ENCODE data around the gene SH2D2A.

Gene SH2D2A

DNA sequence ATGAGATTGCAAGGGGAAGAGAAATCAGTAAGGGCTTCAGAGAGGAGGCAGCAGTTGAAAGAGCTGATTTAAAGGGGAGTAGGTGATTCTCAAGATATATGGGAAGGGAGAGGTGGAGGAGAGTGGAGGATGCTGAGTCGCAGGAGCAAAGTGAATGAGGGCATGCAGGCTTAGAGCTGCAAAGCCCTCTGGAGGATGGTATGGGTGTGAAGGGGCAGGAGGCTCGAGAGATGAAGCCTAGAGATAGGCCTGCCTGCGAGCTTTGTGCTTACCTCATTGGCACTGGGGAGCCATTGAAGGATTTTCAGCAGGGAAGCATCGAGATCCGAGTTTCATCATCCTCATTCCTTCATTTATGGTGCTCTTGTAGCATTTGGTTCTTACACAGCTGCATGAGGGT lies 15.8 kb upstream of the SH2D2A start:
- peak in 1 of 10 donors; percentile 22 for DNase-seq
- intact Hi-C loops (cut with DNase I) = loop anchor here (10.0 kb wide), 1 partner anchor 62 kb away; the partner anchor contains the start of gene PEAR1

DNA sequence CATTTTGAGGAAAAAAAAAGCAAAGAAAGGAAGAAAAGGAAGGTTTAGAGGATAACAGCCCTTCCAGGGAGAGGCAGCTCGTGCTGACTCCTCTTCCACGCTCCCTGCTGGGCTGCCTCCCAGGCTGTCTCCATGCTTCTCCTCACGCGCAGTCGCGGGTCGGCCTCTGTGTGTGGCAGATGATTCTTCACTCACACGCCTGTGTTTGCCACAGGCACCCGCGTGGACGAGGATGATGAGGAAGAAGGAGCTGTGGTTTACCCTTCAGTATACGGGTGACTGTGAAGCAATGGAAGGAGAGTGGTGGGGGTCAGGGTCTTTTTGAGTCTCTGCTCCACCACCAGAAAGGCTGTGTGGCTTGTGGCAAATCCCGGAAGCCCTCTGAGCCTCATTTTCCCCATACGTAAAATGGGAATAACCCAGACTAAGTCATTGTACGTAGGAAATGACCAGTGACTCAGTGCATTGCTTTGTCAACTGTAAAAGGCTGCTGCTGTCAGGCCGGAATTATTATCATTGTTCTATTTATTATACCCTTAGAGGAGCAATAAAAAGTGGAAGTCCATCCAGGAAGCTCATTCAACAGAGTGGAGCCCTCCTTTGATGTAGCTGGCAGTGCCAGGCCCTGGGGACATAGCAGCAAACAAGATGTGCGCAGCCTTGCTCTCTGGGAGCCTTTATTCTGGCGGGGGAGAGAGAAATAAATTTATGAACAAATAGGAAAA lies 11.9 kb upstream of the SH2D2A start:
- intact Hi-C loops (cut with DNase I) = no loop called here
- peak in 2 of 10 donors; percentile 60 to 79 for DNase-seq

DNA sequence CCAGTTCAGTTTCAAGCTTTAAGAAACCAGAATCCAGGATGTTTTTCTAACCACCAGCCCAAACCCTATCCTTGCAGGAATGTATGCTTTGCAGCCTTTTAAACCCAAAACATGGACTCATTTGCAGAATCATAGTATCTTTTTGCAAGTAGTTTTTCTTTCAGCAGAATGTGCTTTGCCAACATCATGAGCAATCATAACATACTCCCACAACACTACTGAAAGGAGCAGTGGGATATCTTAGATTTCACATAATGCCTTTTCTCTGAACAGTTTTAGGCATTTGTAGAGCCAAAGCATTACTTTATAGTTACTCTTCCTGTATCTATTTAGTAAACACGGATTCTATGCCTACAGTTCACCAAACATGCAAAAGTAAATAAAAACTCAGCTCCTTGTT lies 10.0 kb upstream of the SH2D2A start:
- intact Hi-C loops (cut with DNase I) = no loop called here
- DNase-seq = no peak

DNA sequence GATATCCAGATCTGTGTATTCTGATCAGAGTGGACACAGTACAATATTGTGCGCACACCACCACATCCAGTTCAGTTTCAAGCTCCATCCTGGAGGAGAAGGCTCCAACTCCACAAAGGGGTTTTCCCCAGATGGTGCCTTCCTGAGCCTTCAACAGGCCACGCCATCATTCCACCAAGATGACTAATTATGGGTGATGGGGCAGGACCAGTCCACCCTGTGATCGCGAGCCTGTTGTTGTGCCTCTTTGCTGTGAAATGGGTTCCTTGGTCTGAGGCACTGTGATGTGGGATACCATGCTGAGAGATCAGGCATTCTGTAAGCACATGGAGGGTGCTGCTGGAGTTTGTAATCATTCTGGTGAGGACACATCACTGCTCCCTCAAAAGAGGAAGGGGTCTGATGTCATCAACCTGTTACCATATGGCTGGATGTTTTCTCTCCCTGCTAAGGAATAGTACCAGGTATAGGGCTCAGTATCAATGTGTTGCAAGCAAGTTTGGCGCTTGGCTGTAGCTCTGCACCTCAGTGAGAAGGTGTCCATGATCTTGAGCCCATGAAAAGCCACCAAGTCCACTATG lies 6.7 kb upstream of the SH2D2A start:
- DNase-seq = peak in 2 of 10 donors; percentile 6 to 11
- intact Hi-C loops (cut with DNase I) = no loop called here

DNA sequence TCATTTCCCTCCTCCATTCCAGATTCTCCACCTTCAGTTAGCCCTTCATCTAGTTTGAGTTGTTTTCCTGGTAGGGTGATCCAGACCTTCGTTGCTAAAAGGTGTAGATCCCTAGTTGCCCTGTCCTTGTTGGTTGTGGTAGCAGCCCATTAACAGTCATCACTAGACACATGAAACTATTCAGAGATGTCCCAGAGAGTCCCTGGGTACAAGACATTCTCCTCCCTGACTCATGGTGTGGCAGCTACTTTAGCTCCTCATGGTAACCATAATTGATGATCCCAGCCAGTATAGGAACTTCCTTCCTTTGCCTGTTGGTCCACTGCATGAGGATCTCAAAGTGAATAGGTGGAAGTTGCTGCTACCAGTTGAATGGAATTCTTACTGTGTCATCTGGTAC lies 6.0 kb upstream of the SH2D2A start:
- no peak for DNase-seq
- intact Hi-C loops (cut with DNase I) = no loop called here

DNA sequence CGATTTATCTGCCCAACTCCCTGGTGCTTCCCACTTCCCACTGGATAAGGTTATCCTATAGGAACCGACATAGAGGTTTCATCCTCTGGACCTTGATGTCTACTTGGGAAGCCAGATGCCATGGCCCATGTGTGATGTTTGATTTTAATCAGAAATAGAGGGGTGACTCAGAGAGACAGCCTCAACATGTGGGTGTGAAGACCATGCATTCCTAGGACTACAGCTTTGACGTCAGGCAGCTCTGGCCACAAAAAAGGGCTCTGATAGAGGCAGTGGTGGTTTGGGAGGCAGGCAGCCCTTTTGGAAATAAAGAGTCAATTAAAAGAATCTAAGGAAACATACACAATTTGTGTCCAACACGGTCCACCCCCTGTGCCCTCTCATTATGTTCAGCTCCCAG lies 5.2 kb upstream of the SH2D2A start:
- peak in 2 of 10 donors; percentile 5 to 9 for DNase-seq
- intact Hi-C loops (cut with DNase I) = no loop called here

DNA sequence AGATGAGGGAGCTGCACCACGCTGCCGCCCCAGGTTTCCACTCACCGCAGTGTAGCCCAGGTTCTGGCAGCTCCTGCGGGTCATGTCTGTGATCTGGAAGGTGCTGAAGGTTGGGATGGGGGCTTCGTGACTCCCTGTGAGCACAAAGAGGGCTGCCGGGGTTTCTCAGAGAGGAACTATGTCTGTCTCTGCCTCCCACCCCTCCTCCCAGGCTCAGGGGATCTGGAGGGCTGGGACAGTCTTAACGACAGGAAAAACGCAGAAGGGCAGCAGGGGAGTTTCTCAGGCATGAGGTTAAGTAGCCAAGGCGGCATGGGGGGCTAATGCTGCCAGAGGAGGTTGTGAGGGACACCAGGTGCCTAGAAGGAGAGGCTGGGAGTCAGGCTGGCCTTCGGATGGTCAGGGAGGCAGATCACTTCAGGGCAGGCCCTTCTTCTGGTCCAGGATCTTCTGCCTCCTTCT lies 656 bp downstream of the SH2D2A start:
- intact Hi-C loops (cut with DNase I) = no loop called here
- peak in 2 of 10 donors; percentile 48 to 49 for DNase-seq

DNA sequence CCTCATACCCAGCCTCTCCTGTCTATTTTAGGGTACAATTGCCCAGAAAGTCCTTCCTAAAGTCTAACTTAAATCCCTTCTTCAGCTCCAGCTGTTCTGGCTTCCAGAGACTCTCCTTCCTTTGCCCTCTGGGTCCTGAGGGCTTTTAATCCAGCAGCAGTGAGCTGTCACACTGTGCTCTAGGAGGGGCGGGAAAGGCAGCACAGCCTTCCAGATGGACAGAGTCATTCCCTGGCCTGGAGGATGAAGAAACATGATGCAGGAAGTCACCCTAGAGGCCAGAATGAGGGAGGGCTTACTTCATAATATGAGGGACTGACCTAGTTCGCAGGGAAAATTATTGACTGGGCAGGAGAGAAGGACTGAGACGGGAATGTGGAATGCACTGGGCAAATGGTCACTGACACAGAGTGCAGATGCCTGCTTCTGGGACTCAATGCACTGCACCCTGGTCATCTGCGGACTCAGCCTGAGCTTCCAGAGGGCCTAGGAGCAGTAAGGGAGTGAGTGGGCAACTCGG lies 1.3 kb downstream of the SH2D2A start:
- peak in 2 of 10 donors; percentile 10 to 57 for DNase-seq
- intact Hi-C loops (cut with DNase I) = no loop called here

DNA sequence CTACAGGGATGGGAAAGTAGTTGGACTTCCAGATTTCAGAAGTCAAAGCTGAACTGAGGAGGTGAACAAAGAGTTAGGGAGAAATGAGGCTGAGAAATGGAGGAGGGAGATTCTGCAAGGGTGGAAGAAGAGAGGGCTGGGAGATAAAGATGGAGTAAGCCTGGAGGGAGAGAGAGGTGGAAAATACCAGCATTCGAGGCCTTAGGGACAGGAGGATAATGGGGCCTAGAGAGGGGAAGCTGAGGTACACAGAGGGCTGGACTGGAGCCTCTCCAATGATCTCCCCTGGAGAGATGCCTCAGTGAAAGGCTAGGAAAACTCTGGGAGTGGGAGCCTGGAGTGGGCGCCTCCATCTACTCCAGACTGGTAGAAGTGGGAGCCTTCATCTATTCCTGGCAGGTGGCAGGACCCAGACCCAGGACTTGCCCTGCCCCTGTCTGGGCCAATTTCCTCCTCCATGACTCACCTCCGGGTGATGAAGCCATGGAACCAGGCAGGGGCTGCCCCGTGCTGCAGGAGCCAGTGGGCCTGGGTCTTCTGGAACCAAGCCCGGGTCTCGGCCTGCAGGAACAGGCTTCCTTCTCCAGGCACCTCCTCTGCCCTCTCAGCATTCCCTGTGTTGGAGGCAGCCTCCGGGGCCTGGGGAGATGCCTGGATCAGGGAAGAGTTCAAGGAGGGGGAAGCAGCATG lies 1.9 kb downstream of the SH2D2A start:
- DNase-seq = peak in 2 of 10 donors; percentile 45 to 66
- intact Hi-C loops (cut with DNase I) = no loop called here

DNA sequence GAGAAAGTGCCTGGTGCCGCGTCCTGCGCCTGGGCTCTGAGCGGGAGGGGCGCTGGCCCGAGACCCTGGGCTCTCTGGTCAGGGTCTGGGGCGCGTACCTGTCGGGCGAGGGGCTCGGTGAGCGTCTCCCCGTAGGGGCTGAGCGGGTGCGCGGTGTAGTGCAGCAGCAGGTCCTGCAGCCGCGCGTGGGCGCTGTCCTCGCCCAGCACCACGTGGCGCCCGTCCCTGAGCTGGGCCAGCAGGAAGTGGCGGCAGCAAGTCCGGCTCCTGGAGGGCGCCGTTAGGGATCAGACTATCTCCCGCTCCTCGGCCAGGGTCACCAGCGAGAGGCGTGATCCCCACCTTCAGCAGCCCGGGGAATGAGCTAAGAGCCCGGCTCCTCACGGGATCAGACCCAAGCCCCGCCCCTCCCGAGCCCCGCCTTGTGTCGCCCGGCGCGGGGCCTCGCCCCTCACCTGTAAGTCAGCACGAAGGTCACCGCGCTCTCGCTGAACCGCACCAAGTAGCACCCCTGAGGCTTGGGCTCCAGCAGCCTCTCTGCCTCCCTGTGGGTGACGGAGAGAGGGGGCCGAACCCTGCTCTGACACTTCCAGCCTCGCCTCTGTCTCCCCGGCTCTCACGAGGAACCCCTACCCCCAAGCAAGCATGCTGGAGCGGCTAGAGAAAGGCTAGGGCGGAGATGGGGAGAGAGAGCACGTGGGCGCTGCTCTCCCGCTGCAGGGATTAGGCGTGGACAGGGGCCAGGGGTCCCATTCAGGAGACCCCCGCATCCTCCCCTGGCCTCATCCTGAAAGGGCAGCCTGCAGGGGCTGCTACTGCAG lies 2.7 kb downstream of the SH2D2A start:
- intact Hi-C loops (cut with DNase I) = no loop called here
- DNase-seq = peak in 9 of 10 donors; percentile 46 to 95 (median 62)

DNA sequence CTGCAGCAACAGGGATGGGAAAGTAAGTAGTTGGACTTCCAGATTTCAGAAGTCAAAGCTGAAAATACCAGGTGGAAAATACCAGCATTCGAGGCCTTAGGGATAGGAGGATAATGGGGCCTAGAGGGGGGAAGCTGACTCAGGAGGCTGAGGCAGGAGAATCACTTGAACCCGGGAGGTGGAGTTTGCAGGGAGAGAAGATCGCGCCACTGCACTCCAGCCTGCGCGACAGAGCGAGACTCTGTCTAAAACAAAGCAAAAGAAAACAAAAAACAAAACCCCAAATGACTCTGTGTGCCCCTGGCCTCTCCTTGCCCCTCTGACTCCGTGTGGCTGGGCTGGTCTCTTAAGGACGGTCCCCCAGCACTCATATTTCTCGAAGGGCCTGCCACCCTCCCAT lies 3.4 kb downstream of the SH2D2A start:
- no peak for DNase-seq
- intact Hi-C loops (cut with DNase I) = no loop called here

DNA sequence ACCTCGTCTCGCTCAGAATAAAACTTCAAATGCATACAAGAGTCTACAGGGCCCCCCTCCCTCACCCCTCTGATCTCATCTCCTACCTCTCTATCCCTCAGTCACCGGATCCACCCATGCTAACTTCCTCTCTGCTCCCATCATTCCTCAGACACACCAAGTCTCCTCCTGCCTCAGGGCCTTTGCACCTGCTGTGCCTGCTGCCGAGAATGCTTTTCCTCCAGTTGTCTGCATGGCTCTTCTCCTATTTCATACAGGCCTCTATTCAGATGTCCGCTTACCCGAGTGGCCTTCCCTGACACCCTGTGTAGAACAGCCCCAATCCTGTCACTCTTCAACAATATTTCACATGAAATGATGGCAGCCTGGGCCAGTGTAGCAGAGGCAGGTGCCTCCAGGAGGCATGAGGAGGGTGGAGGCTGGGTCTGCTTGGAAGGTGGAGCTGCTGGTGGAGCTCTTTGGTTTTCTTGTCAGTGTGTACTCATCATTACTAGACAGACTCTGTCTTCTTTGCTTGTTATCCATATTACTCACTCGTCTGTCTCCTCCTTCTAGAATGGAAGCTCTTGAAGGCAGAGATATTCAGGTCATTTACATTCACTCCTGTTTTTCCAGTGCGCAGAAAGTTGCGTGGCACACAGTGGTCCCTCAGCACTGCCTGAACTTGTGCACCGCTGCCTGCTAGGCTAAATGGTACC lies 4.2 kb downstream of the SH2D2A start:
- intact Hi-C loops (cut with DNase I) = no loop called here
- peak in 1 of 10 donors; percentile 40 for DNase-seq

DNA sequence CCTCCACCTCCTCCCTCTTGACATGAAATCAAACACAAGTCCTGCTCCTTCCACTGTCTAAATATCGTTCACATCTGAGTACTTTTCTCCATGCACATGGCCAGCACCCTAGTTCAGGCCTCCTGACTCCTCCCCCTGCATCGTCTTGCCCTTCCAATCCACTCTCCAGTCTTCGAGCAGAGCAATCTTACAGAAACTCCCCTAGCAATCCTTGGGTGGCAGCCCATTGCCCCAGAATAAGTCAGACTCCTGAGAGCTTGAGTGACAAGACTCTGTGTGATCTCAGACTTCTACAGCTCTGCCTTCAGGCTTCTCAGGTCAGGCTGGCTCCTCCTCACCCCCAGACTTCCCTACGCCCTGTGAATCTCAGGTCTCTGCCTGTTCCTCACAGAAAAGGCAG lies 5.5 kb downstream of the SH2D2A start:
- intact Hi-C loops (cut with DNase I) = no loop called here
- DNase-seq = peak in 1 of 10 donors; percentile 25

DNA sequence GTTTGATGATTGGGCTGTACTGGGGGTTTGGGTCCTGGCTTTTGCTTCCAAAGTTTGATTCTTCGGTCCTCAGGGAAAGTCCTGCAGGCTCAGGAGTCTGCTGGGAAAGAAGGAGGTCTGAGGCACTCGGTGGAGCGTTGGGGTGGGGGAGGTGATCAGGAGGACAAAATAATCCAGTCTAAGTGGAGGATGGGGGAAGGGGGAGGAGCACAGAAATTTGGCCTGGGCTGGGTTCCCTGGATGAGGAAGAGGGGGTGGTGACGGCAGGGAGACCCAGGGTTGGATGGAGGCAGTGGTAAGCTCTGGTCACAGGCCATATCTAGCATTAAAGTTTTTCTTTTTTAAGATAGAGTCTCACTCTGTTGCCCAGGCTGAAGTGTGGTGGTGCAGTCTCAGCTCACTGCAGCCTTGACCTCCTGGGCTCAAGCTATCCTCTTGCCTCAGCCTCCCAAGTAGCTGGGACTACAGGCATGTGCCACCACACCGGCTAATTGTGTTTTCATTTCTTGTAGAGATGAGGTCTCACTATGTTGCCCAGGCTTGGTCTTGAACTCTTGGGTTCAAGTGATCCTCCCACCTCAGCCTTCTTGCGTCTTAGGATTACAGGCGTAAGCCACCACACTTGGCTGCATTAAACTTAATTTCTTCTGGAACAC lies 6.8 kb downstream of the SH2D2A start:
- intact Hi-C loops (cut with DNase I) = no loop called here
- peak in 1 of 10 donors; percentile 29 for DNase-seq

DNA sequence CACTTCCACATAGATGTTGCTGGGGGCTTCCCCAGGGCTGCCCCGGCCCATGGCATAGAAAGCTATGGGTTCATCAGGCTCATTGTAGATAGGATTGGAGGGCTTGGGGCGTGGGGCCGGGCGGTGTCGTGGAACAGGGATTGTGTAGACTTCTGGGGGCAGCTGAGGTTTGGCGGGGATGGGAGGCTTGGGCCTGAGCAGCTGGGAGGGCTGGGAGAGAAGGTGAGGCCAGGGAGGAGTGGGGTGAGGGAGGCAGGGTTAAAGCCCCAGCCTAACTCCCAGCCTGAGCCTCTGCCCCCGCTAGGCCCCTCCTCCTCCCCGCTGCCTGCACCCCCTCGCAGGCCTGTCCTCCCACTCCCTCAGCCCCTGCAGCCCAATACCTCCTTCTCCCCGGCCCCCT lies 7.4 kb downstream of the SH2D2A start:
- DNase-seq = peak in 1 of 10 donors; percentile 80
- intact Hi-C loops (cut with DNase I) = no loop called here

DNA sequence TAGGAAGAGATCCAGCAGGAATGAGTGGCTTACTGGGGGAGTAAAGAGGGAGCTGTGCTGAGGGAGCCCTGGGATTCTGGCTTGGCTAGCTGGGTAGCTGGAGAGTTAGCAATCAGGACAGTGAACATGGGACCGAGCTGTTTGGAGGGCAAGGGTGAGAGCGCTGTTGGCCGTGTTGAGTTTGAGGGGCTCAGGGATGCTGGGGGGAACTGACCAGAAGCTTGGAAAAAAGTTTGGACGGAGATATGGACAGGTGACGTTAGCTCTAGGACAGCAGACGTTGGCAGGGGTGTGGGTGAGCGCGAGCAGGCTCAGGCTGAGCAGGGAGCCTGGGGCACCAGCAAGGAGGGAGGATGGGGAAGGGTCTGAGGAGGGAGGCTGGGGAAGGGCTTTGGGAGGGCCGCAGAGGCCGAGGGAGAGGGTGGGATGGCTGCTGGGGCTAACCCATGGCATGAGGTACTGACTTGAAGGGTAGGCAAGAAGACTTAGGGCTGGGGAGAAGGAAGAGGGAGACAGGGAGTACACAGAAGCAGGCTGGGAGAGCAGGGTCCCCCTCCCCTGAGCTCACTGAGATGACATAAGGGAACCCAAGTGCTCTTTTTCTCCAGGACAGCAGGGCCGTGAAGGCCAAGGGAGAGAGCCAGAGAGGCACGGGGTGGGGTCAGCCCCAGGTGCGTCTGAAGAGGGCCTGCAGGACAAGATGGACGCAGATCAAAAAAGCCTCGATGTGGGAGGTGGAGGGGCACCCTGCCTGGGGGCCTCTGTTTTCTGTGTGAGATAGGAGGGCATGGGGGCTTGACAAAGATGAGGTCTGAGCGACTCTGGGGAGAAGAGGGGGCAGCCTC lies 8.2 kb downstream of the SH2D2A start:
- intact Hi-C loops (cut with DNase I) = no loop called here
- peak in 2 of 10 donors; percentile 63 to 65 for DNase-seq

DNA sequence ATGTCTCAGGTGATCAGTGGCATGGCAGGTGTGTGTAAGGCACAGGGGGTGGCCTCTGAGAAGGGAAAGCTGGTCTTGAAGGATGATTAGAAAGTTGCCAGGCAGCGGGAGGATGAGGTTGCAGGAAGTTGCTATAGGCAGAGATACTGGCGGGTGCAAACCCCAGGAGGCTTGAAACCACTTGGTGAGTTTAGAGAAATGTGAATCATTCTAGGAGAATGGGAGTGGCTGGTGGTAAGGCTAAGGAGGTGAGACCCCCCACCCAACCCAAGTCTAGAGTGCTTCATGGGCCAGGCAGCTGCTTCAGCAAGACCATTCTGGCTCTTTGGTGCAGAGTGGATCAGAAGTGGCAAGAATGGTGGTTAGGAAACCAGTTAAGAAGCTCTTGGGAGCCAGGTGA lies 9.0 kb downstream of the SH2D2A start:
- intact Hi-C loops (cut with DNase I) = no loop called here

More for the DNA sequence above, 9.0 kb downstream of the SH2D2A start:
- peak in 2 of 10 donors; percentile 38 to 42 for DNase-seq
